Measurements from ENCODE around the gene SERPINB11.
"Not testable (repeated sequence)": the region's sequence is repeated elsewhere in the genome, so short reads cannot be mapped to it uniquely, and the experiment has no call there.

Gene SERPINB11

GRCh38 chr18:63702660-63703059 lies at the start of gene SERPINB11:
TSS of gene SERPINB11 (plus strand) at chr18:63702960. CDS start at chr18:63710194, 7,234 bp downstream.
- Mint-ChIP-seq H3K36me3 (no peaks in the 10 kb centered on the region), H3K4me1 (ENCODE audit: low read depth) (no peaks in the 10 kb centered on the region), H3K4me3 (no peak within 1 kb of the TSS), H3K27ac (no peak within 1 kb of the TSS), H3K27me3 (peaks cover 7% of the 10 kb centered on the region), H3K9me3 (ENCODE audit: low read depth) (no peaks in the 10 kb centered on the region)

- H3K36me3 Mint-ChIP-seq; H3K4me1 Mint-ChIP-seq (ENCODE audit: low read depth); H3K27me3 Mint-ChIP-seq; H3K27ac Mint-ChIP-seq; H3K9me3 Mint-ChIP-seq (ENCODE audit: low read depth); H3K4me3 Mint-ChIP-seq: not testable (repeated sequence)
Observed at GRCh38 chr18:63658920-63659319, 43.8 kb upstream of the SERPINB11 start.

GRCh38 chr18:63661750-63662149 lies 41.0 kb upstream of the SERPINB11 start, which contains the start of gene SERPINB3:
TSS of gene SERPINB3 (minus strand) at chr18:63661893. CDS start at chr18:63661216, 677 bp downstream.
- H3K4me1 Mint-ChIP-seq (ENCODE audit: low read depth); H3K27me3 Mint-ChIP-seq; H3K27ac Mint-ChIP-seq; H3K36me3 Mint-ChIP-seq; H3K9me3 Mint-ChIP-seq (ENCODE audit: low read depth); H3K4me3 Mint-ChIP-seq: not testable (repeated sequence)

- Mint-ChIP-seq H3K27ac (no peak overlapping the region), H3K36me3 (no peaks in the 10 kb centered on the region), H3K4me1 (ENCODE audit: low read depth) (no peaks in the 10 kb centered on the region), H3K9me3 (ENCODE audit: low read depth) (peaks cover 7% of the 10 kb centered on the region), H3K27me3 (no peaks in the 10 kb centered on the region), H3K4me3 (no peak overlapping the region)
Observed at GRCh38 chr18:63664571-63664970, 38.2 kb upstream of the SERPINB11 start.

- Mint-ChIP-seq H3K9me3 (ENCODE audit: low read depth) (peaks cover 8% of the 10 kb centered on the region), H3K4me3 (no peak overlapping the region), H3K27me3 (peaks cover 8% of the 10 kb centered on the region)
Observed at GRCh38 chr18:63676526-63677323, 26.0 kb upstream of the SERPINB11 start.

GRCh38 chr18:63677500-63678225 lies 25.1 kb upstream of the SERPINB11 start:
- Mint-ChIP-seq H3K9me3 (ENCODE audit: low read depth) (peaks cover 6% of the 10 kb centered on the region), H3K4me1 (ENCODE audit: low read depth) (no peaks in the 10 kb centered on the region), H3K36me3 (no peaks in the 10 kb centered on the region), H3K27me3 (peaks cover 8% of the 10 kb centered on the region), H3K4me3 (no peak overlapping the region), H3K27ac (no peak overlapping the region)

More at GRCh38 chr18:63676526-63677323, 26.0 kb upstream of the SERPINB11 start:
- Mint-ChIP-seq H3K4me1 (ENCODE audit: low read depth) (no peaks in the 10 kb centered on the region), H3K36me3 (no peaks in the 10 kb centered on the region), H3K27ac (no peak overlapping the region)

GRCh38 chr18:63679820-63680606 lies 22.7 kb upstream of the SERPINB11 start:
- no peaks in the 10 kb centered on the region for H3K4me1 Mint-ChIP-seq (ENCODE audit: low read depth)
- no peak overlapping the region for H3K27ac Mint-ChIP-seq
- H3K27me3 Mint-ChIP-seq: peaks cover 15% of the 10 kb centered on the region
- H3K9me3 Mint-ChIP-seq (ENCODE audit: low read depth): no peaks in the 10 kb centered on the region
- no peaks in the 10 kb centered on the region for H3K36me3 Mint-ChIP-seq
- no peak overlapping the region for H3K4me3 Mint-ChIP-seq

- H3K27ac Mint-ChIP-seq: no peak overlapping the region
- no peaks in the 10 kb centered on the region for H3K4me1 Mint-ChIP-seq (ENCODE audit: low read depth)
- H3K4me3 Mint-ChIP-seq: no peak overlapping the region
- H3K9me3 Mint-ChIP-seq (ENCODE audit: low read depth): no peaks in the 10 kb centered on the region
- no peaks in the 10 kb centered on the region for H3K36me3 Mint-ChIP-seq
- peaks cover 19% of the 10 kb centered on the region for H3K27me3 Mint-ChIP-seq
Observed at GRCh38 chr18:63681449-63682340, 21.1 kb upstream of the SERPINB11 start.

- H3K9me3 Mint-ChIP-seq (ENCODE audit: low read depth): no peaks in the 10 kb centered on the region
- peaks cover 15% of the 10 kb centered on the region for H3K27me3 Mint-ChIP-seq
- H3K4me3 Mint-ChIP-seq: no peak overlapping the region
- no peaks in the 10 kb centered on the region for H3K36me3 Mint-ChIP-seq
- H3K4me1 Mint-ChIP-seq (ENCODE audit: low read depth): no peaks in the 10 kb centered on the region
- H3K27ac Mint-ChIP-seq: no peak overlapping the region
Observed at GRCh38 chr18:63683152-63683551, 19.6 kb upstream of the SERPINB11 start.

GRCh38 chr18:63683890-63684289 lies 18.9 kb upstream of the SERPINB11 start:
- Mint-ChIP-seq H3K9me3 (ENCODE audit: low read depth) (no peaks in the 10 kb centered on the region), H3K36me3 (no peaks in the 10 kb centered on the region), H3K27ac (no peak overlapping the region), H3K27me3 (peaks cover 14% of the 10 kb centered on the region), H3K4me1 (ENCODE audit: low read depth) (no peaks in the 10 kb centered on the region), H3K4me3 (no peak overlapping the region)

- H3K27me3 Mint-ChIP-seq: peaks cover 14% of the 10 kb centered on the region
- H3K27ac Mint-ChIP-seq: no peak overlapping the region
- H3K4me3 Mint-ChIP-seq: no peak overlapping the region
- no peaks in the 10 kb centered on the region for H3K4me1 Mint-ChIP-seq (ENCODE audit: low read depth)
- peaks cover 4% of the 10 kb centered on the region for H3K9me3 Mint-ChIP-seq (ENCODE audit: low read depth)
- H3K36me3 Mint-ChIP-seq: no peaks in the 10 kb centered on the region
Observed at GRCh38 chr18:63684718-63685117, 18.0 kb upstream of the SERPINB11 start.

- Mint-ChIP-seq H3K4me3 (no peak overlapping the region), H3K36me3 (no peaks in the 10 kb centered on the region), H3K27me3 (peaks cover 12% of the 10 kb centered on the region), H3K9me3 (ENCODE audit: low read depth) (peaks cover 8% of the 10 kb centered on the region), H3K27ac (no peak overlapping the region), H3K4me1 (ENCODE audit: low read depth) (no peaks in the 10 kb centered on the region)
Observed at GRCh38 chr18:63686871-63687270, 15.9 kb upstream of the SERPINB11 start.

GRCh38 chr18:63689064-63689463 lies 13.7 kb upstream of the SERPINB11 start:
- no peaks in the 10 kb centered on the region for H3K36me3 Mint-ChIP-seq

GRCh38 chr18:63697097-63697660 lies 5.6 kb upstream of the SERPINB11 start:
- H3K27me3 Mint-ChIP-seq: peaks cover 7% of the 10 kb centered on the region

More at GRCh38 chr18:63689064-63689463, 13.7 kb upstream of the SERPINB11 start:
- no peak overlapping the region for H3K27ac Mint-ChIP-seq
- peaks cover 13% of the 10 kb centered on the region for H3K9me3 Mint-ChIP-seq (ENCODE audit: low read depth)
- peaks cover 8% of the 10 kb centered on the region for H3K27me3 Mint-ChIP-seq
- H3K4me3 Mint-ChIP-seq: no peak overlapping the region
- H3K4me1 Mint-ChIP-seq (ENCODE audit: low read depth): no peaks in the 10 kb centered on the region

More at GRCh38 chr18:63697097-63697660, 5.6 kb upstream of the SERPINB11 start:
- H3K36me3 Mint-ChIP-seq: no peaks in the 10 kb centered on the region
- H3K9me3 Mint-ChIP-seq (ENCODE audit: low read depth): peaks cover 5% of the 10 kb centered on the region
- no peak overlapping the region for H3K4me3 Mint-ChIP-seq
- H3K27ac Mint-ChIP-seq: no peak overlapping the region
- no peaks in the 10 kb centered on the region for H3K4me1 Mint-ChIP-seq (ENCODE audit: low read depth)

Data from activated naive CD8-positive, alpha-beta T cell (primary cell).